BE2C (cell line): Measurements from ENCODE around the gene ATP2A1.
A peak's percentile ranks its signal among the peaks of the same experiment; 100 is the strongest.
"Not testable (repeated sequence)": the region's sequence is repeated elsewhere in the genome, so short reads cannot be mapped to it uniquely, and the experiment has no call there.

Source experiments
- DNase-seq: peaks from one replicate; pipeline ENCODE4 v3.0.0-alpha.2; 2020
- H3K27me3 ChIP-seq: fragments of 250-450 bp; sonication (Bioruptor Pico); 2 replicates; pipeline ENCODE4 v1.5.1; 2020; ENCODE audit warnings: mild to moderate bottlenecking
- H3K36me3 ChIP-seq: fragments of 250-450 bp; sonication (Bioruptor Pico); 2 replicates; pipeline ENCODE4 v1.5.1; 2020; ENCODE audit warnings: mild to moderate bottlenecking
- H3K4me1 ChIP-seq: fragments of 250-450 bp; sonication (Bioruptor Pico); 2 replicates; pipeline ENCODE4 v1.5.1; 2020
- H3K4me3 ChIP-seq: 2 replicates; pipeline ENCODE4 v1.5.1; 2011; ENCODE audit warnings: low read depth, low read length
- H3K9me3 ChIP-seq: fragments of 250-450 bp; sonication (Bioruptor Pico); 2 replicates; pipeline ENCODE4 v1.5.1; 2020
- TF ChIP-seq, protein P1 (sequence below): IDR thresholded peaks from 2 replicates; pipeline ENCODE4 v1.5.1; 2012; ENCODE audit warnings: mild to moderate bottlenecking, low read depth, low read length

Gene ATP2A1

DNA sequence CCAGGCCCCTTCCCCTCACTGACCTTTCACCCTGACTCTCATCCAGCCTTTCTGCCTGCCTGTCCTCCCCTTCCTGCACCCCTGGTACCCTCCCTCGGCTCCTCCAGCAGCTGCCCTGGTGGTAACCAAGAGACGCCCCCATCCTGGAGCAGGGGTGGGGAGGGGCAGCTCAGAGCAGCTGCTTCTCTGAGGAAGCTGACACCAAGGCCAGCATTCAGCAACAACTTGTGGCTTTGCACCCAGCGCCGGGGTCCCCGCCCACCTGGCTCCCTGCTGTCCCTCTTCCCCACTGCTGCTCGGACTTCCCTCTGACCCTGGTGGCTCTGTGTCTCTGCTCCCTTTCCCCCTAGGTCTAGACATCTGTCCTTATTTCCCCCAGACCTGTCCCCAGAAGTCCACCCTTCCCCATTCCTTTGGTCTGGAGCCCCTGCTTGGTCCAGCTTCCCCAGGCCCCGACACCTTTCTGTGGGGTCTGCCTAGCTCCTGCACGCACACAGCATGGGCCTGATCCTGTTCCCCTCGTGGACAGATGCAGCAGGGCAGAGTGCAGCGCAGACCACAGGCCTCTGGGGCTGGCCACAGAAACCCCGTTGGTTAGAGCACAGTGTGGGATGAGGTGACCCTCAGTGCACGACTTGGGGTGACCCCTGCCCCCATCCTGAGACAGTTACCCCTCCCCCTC, 1.2 kb upstream of the ATP2A1 start:
- H3K36me3 ChIP-seq, result peaks cover 10% of the 10 kb centered on the region
- peaks cover 4% of the 10 kb centered on the region for H3K9me3 ChIP-seq
- DNase-seq, result no peak
- no peaks in the 10 kb centered on the region for H3K4me1 ChIP-seq
- TF ChIP-seq, protein P1, sequence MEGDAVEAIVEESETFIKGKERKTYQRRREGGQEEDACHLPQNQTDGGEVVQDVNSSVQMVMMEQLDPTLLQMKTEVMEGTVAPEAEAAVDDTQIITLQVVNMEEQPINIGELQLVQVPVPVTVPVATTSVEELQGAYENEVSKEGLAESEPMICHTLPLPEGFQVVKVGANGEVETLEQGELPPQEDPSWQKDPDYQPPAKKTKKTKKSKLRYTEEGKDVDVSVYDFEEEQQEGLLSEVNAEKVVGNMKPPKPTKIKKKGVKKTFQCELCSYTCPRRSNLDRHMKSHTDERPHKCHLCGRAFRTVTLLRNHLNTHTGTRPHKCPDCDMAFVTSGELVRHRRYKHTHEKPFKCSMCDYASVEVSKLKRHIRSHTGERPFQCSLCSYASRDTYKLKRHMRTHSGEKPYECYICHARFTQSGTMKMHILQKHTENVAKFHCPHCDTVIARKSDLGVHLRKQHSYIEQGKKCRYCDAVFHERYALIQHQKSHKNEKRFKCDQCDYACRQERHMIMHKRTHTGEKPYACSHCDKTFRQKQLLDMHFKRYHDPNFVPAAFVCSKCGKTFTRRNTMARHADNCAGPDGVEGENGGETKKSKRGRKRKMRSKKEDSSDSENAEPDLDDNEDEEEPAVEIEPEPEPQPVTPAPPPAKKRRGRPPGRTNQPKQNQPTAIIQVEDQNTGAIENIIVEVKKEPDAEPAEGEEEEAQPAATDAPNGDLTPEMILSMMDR, result no peak
- H3K27me3 ChIP-seq, result no peaks in the 10 kb centered on the region
- H3K4me3 ChIP-seq, result no peak overlapping the region

DNA sequence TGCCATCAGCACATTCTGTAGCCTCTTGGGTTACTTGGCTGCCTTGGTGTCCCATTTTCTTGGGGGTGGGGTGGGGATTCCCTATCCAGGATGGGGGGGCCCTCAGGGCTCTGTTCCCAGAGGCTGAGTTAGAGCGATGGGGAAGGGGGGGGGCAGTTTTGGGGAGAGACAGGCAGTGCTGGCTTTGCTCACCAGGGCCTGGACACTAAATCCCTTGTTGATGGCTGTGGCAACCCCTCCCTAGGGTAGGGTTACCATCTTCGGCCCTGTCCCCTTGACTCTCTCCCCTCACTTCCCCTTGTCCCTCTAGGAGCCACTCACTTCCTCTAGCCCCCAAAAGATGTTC, 660 bp upstream of the ATP2A1 start:
- H3K27me3 ChIP-seq, result no peaks in the 10 kb centered on the region
- peaks cover 9% of the 10 kb centered on the region for H3K36me3 ChIP-seq
- no peaks in the 10 kb centered on the region for H3K4me1 ChIP-seq
- TF ChIP-seq, protein P1, result no peak
- no peak for DNase-seq
- H3K9me3 ChIP-seq, result peaks cover 4% of the 10 kb centered on the region
- no peak overlapping the region for H3K4me3 ChIP-seq

DNA sequence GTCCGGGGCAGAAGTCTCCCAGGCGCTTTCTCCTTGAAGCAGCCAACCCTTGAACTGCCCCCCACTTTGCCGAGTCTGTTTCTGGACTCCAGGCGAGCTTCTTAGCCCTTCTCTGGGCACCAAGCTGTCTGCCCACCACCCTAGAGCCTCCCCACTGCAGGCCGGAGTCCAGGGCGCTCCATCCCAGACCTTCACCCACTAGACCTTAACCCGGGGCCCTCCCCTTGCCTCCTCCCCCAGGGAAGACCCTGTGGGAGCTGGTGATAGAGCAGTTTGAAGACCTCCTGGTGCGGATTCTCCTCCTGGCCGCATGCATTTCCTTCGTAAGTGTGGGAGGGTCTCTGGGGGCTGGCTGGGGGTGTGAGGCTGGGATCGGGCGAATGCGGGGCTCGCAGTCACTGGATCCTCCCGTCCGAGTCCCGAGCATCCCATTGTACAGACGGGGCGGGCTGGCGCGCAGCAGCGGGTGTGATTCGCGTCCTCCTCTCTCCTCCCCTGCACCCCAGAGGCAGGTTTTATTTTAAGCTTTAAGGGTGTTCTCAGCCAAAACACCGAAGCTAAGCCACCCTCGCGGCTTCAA, 1.1 kb downstream of the ATP2A1 start:
- TF ChIP-seq, protein P1, result no peak
- no peaks in the 10 kb centered on the region; the same call in 1 of the 2 replicates for H3K36me3 ChIP-seq
- peaks cover 4% of the 10 kb centered on the region for H3K9me3 ChIP-seq
- no peaks in the 10 kb centered on the region for H3K4me1 ChIP-seq
- no peaks in the 10 kb centered on the region for H3K27me3 ChIP-seq
- peak overlapping the region; percentile 60 for H3K4me3 ChIP-seq
- no peak for DNase-seq

DNA sequence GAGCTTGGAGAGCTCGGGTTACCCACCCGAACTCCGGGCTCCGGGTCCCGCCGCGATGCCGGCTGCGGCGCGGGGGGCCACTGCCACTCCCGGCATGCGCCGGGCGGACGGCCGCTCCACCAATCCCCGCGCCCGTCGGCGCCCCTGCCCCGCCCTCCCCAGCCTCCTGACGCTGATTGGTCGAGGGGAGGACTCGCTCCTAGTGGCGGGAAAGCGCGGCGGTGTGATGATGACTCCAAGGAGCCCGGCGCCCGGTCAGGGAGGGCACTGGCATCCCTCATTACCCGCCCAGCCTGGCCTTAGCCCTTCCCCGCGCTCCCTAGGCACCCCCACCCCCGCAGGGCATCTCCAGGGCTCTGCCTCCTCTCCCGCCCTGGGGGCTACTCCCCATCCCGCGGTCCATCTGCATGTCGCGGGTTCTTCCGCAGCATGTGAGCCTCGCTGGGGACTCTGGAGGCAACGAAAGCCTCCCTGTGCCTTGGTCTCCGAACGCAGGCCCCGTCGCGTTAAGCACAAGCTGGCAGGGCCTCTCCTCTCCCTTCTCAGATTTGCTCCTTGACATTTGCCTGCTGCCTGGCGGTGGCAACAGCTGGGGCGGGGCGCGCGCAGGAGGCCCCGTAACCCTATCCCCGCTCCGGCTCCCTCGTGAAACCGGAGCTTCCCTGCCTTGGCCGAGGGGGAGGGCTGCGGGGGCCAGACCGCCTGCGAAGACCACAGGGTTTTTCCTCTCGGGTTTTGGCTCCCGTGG, 1.7 kb downstream of the ATP2A1 start:
- H3K4me1 ChIP-seq, result no peaks in the 10 kb centered on the region

DNA sequence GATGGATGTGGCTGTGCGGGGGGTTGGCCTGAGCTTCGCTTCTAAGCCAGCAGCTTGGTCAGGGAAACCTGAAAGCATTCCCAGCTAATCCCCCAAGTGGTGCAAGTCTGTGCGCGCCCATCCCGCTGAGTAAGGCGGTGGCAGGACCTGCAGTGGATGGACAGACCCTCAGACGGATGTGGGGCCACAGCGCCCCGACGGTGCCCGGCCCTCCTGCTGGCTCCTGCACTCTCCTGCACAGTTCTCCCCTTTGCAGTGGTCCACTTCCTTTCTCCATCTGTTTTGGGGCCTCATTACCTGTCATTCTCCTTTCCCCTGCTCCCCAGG, 2.3 kb downstream of the ATP2A1 start:
- Histone ChIP-seq H3K9me3 (peaks cover 4% of the 10 kb centered on the region), H3K36me3 (no peaks in the 10 kb centered on the region), H3K27me3 (no peaks in the 10 kb centered on the region), H3K4me1 (no peaks in the 10 kb centered on the region), H3K4me3 (no peak overlapping the region)
- DNase-seq, result no peak
- TF ChIP-seq, protein P1, result no peak

More for the DNA sequence above, 1.7 kb downstream of the ATP2A1 start:
- no peaks in the 10 kb centered on the region for H3K36me3 ChIP-seq
- DNase-seq, result peak; percentile 92
- TF ChIP-seq, protein P1, result no peak
- peaks cover 4% of the 10 kb centered on the region for H3K9me3 ChIP-seq
- H3K27me3 ChIP-seq, result no peaks in the 10 kb centered on the region
- H3K4me3 ChIP-seq, result peak overlapping the region; percentile 60

DNA sequence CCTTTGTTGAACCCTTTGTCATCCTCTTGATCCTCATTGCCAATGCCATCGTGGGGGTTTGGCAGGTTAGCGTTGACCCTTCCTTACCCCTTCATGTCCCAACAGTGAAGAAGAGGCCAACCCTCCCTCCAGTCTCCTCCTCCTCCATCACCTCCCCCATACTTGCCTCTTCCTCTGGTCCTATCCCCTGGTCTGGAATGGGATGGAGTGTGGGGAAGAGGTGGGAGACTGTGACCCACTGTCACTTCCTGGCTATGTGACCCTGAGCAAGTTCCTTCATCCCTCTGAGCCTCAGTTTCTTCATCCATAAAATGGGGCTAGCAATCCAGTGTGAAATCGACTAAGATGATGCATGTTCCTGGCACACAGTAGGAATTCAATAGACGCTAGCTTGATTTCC, 2.7 kb downstream of the ATP2A1 start:
- H3K4me3 ChIP-seq, result no peak overlapping the region

DNA sequence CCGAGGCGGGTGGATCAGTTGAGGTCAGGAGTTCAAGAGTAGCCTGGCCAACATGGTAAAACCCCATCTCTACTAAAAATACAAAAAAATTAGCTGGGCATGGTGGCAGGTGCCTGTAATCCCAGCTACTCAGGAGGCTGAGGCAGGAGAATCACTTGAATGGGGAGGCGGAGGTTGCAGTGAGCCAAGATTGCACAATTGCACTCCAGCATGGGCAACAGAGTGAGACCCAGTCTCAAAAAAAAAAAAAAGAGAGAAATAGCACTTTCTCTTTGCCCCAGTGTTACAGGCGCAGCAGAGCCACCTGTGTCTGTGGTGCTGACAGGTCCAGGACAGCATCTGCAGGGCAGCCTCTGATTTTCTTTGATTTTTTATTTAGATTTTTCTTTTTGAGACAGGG, 3.3 kb downstream of the ATP2A1 start:
- H3K27me3 ChIP-seq, H3K36me3 ChIP-seq, H3K4me1 ChIP-seq, H3K9me3 ChIP-seq, H3K4me3 ChIP-seq, DNase-seq: not testable (repeated sequence)

More for the DNA sequence above, 2.7 kb downstream of the ATP2A1 start:
- H3K36me3 ChIP-seq, result no peaks in the 10 kb centered on the region
- DNase-seq, result no peak
- H3K27me3 ChIP-seq, result no peaks in the 10 kb centered on the region
- TF ChIP-seq, protein P1, result no peak
- H3K9me3 ChIP-seq, result peaks cover 4% of the 10 kb centered on the region
- H3K4me1 ChIP-seq, result no peaks in the 10 kb centered on the region
